Aorta (tissue), 5 donors: ENCODE results near the gene INPP5D. TPM values are rescaled to one million over a fixed set of nuclear protein-coding genes. Genes with fewer than 3 reads are reported as not detected.
A peak's percentile ranks its signal among the peaks of the same experiment; 100 is the strongest.

Experiments
- ATAC-seq: fragments of 200-7000 bp; cut with Tn5 transposase; one replicate; pipeline ENCODE4 v1.9.1; 2022; ENCODE audit warnings: moderate library complexity; ENCODE audit not compliant: low FRiP score
- DNase-seq, 2 donors: peaks; one replicate each; pipeline ENCODE4 v3.0.0-alpha.2; 2020
- H3K27ac ChIP-seq, 2 donors: one replicate each; pipeline ENCODE4 v1.5.1; 2013; ENCODE audit warnings: low read length in 2 of 2, mild to moderate bottlenecking in 2 of 2, moderate library complexity in 2 of 2, control low read depth in 1 of 2, inconsistent platforms in 1 of 2, low read depth in 1 of 2
- H3K27me3 ChIP-seq, 2 donors: one replicate each; pipeline ENCODE4 v1.6.1; 2013; ENCODE audit warnings: control low read depth in 1 of 2, low read length in 1 of 2, mild to moderate bottlenecking in 1 of 2, moderate library complexity in 1 of 2; ENCODE audit not compliant: insufficient read depth in 2 of 2, control insufficient read depth in 1 of 2
- H3K36me3 ChIP-seq, 2 donors: one replicate each; pipeline ENCODE4 v1.6.1; 2013; ENCODE audit warnings: control low read depth in 1 of 2, low read length in 1 of 2, mild to moderate bottlenecking in 1 of 2; ENCODE audit not compliant: insufficient read depth in 2 of 2, control insufficient read depth in 1 of 2
- H3K4me1 ChIP-seq, 2 donors: one replicate each; pipeline ENCODE4 v1.6.1; 2013; ENCODE audit warnings: low read length in 2 of 2, control low read depth in 1 of 2, mild to moderate bottlenecking in 1 of 2, moderate library complexity in 1 of 2; ENCODE audit not compliant: insufficient read depth in 2 of 2, control insufficient read depth in 1 of 2
- H3K4me3 ChIP-seq, 2 donors: one replicate each; pipeline ENCODE4 v1.5.1; 2013; ENCODE audit warnings: low read length in 2 of 2, control low read depth in 1 of 2, mild to moderate bottlenecking in 1 of 2
- H3K9me3 ChIP-seq: one replicate; pipeline ENCODE4 v1.6.1; 2013; ENCODE audit warnings: mild to moderate bottlenecking, low read length; ENCODE audit not compliant: control insufficient read depth
- WGBS, 2 donors: extraction: QIAGEN DNeasy Blood & Tissue Kit; methylation state at CpG; one replicate each; pipeline ENCODE4 v1.1.7; 2013; 5-methylcytosine and 5-hydroxymethylcytosine counted together
- intact Hi-C, 2 donors: fragments of 100-400 bp; cut with DNase I; formaldehyde crosslinking; loops; one replicate each; pipeline versions ENCODE4 v1.14.2 to v1.15.0; 2022
- polyA plus RNA-seq, 2 donors: library from polyadenylated mRNA; stranded (reverse); fragments of 200-250 nt; gene quantifications; one replicate each; pipeline ENCODE4 v1.2.3, GENCODE V29; 2013
- total RNA-seq, 2 donors: library from RNA; stranded (reverse); fragmentation: NEBNext Ultra II Directional; extraction: Animal tissue kit (Norgen Biotek cat#: 25700); gene quantifications; one replicate each; pipeline ENCODE4 v1.2.1, GENCODE V29; 2021
- donor health status: healthy with polysubstance abuse.
- donor health status: Bipolar disorder and iron deficiency.
- donor health status: DM: no; HTN: no; CAD: no.
- donor health status: DM: no; HTN: no; CAD: no.
- donor health status: DM: yes; HTN: yes; CAD: no.

Gene INPP5D
- total and polyA plus RNA-seq, 4 donors = 0.95 to 51.2 (median 17.2) TPM

GRCh38 chr2:233036162-233036838 lies 23.8 kb upstream of the INPP5D start:
- DNase-seq = peak in 1 of 2 donors; percentile 55
- Histone ChIP-seq H3K4me3 (no peak overlapping the region), H3K36me3 (no peaks in the 10 kb centered on the region), H3K27ac (no peak overlapping the region), H3K27me3 (no peaks in the 10 kb centered on the region), H3K4me1 (no peaks in the 10 kb centered on the region), H3K9me3 (no peaks in the 10 kb centered on the region)
- WGBS, 2 donors = 89 to 93% methylated on average over 12 of the region's 12 CpGs
- intact Hi-C loops = no loop called here
- no peak for ATAC-seq

GRCh38 chr2:233037078-233037477 lies 23.1 kb upstream of the INPP5D start:
- ATAC-seq = no peak
- no peak overlapping the region for H3K4me3 ChIP-seq
- H3K36me3 ChIP-seq = no peaks in the 10 kb centered on the region
- WGBS, 2 donors = 91% methylated on average over 2 of the region's 2 CpGs
- H3K27ac ChIP-seq = no peak overlapping the region
- H3K27me3 ChIP-seq = no peaks in the 10 kb centered on the region
- intact Hi-C loops = no loop called here
- H3K9me3 ChIP-seq = no peaks in the 10 kb centered on the region
- no peaks in the 10 kb centered on the region for H3K4me1 ChIP-seq
- DNase-seq = no peak

- Histone ChIP-seq H3K4me3 (no peak overlapping the region), H3K27me3 (no peaks in the 10 kb centered on the region), H3K27ac (no peak overlapping the region), H3K4me1 (no peaks in the 10 kb centered on the region), H3K36me3 (no peaks in the 10 kb centered on the region), H3K9me3 (no peaks in the 10 kb centered on the region)
- intact Hi-C loops = no loop called here
- ATAC-seq = no peak
- 80 to 83% methylated on average over 8 of the region's 8 CpGs for WGBS, 2 donors
- no peak for DNase-seq
Measured at GRCh38 chr2:233039212-233039845, 20.8 kb upstream of the INPP5D start.

- no peaks in the 10 kb centered on the region for H3K9me3 ChIP-seq
- no peaks in the 10 kb centered on the region for H3K27me3 ChIP-seq
- H3K36me3 ChIP-seq = no peaks in the 10 kb centered on the region
- WGBS, 2 donors = 92 to 96% methylated on average over 10 of the region's 10 CpGs
- no peaks in the 10 kb centered on the region for H3K4me1 ChIP-seq
- DNase-seq (peak in 1 of 2 donors; percentile 38), ATAC-seq (no peak)
- intact Hi-C loops = no loop called here
- no peak overlapping the region for H3K27ac ChIP-seq
- H3K4me3 ChIP-seq = no peak overlapping the region
Measured at GRCh38 chr2:233039846-233040530, 20.2 kb upstream of the INPP5D start.

- DNase-seq (peak in 1 of 2 donors; percentile 19), ATAC-seq (no peak)
- intact Hi-C loops = no loop called here
- Histone ChIP-seq H3K4me1 (no peaks in the 10 kb centered on the region), H3K27ac (no peak overlapping the region), H3K27me3 (no peaks in the 10 kb centered on the region), H3K9me3 (no peaks in the 10 kb centered on the region), H3K4me3 (no peak overlapping the region), H3K36me3 (no peaks in the 10 kb centered on the region)
- WGBS, 2 donors = 86 to 93% methylated on average over 4 of the region's 4 CpGs
Measured at GRCh38 chr2:233040571-233040970, 19.6 kb upstream of the INPP5D start.

GRCh38 chr2:233041722-233042323 lies 18.3 kb upstream of the INPP5D start:
- WGBS, 2 donors = 90 to 91% methylated on average over 10 of the region's 10 CpGs
- H3K27ac ChIP-seq = no peak overlapping the region
- H3K9me3 ChIP-seq = no peaks in the 10 kb centered on the region
- intact Hi-C loops = no loop called here
- H3K36me3 ChIP-seq = no peaks in the 10 kb centered on the region
- H3K27me3 ChIP-seq = no peaks in the 10 kb centered on the region
- no peak overlapping the region for H3K4me3 ChIP-seq
- DNase-seq = peak in 1 of 2 donors; percentile 32
- no peaks in the 10 kb centered on the region for H3K4me1 ChIP-seq
- ATAC-seq = no peak

GRCh38 chr2:233042549-233042948 lies 17.6 kb upstream of the INPP5D start:
- Histone ChIP-seq H3K4me3 (no peak overlapping the region), H3K4me1 (no peaks in the 10 kb centered on the region), H3K27me3 (no peaks in the 10 kb centered on the region), H3K27ac (no peak overlapping the region), H3K36me3 (no peaks in the 10 kb centered on the region), H3K9me3 (no peaks in the 10 kb centered on the region)
- peak in 1 of 2 donors; percentile 61 for DNase-seq
- 96% methylated on average over 9 of the region's 9 CpGs for WGBS, 2 donors
- intact Hi-C loops = no loop called here
- ATAC-seq = no peak

GRCh38 chr2:233044974-233045605 lies 15.1 kb upstream of the INPP5D start:
- 50 to 60% methylated on average over 9 of the region's 9 CpGs for WGBS, 2 donors
- H3K36me3 ChIP-seq = no peaks in the 10 kb centered on the region
- H3K4me3 ChIP-seq = no peak overlapping the region
- ATAC-seq (no peak), DNase-seq (peak; percentile 10 to 21)
- no peaks in the 10 kb centered on the region for H3K4me1 ChIP-seq
- intact Hi-C loops = no loop called here
- no peaks in the 10 kb centered on the region for H3K9me3 ChIP-seq
- H3K27ac ChIP-seq = no peak overlapping the region
- H3K27me3 ChIP-seq = no peaks in the 10 kb centered on the region
